HG02943 (cell line): ENCODE data around the gene TOLLIP.
"Not testable (repeated sequence)": the region's sequence is repeated elsewhere in the genome, so short reads cannot be mapped to it uniquely, and the experiment has no call there.

ENCODE experiments used
- ATAC-seq: cut with Tn5 transposase; IDR thresholded peaks from one replicate; pipeline ENCODE4 v1.9.1; 2021; ENCODE audit warnings: mild to moderate bottlenecking, low read depth, moderate library complexity; ENCODE audit not compliant: unreplicated experiment

The TOLLIP gene

DNA sequence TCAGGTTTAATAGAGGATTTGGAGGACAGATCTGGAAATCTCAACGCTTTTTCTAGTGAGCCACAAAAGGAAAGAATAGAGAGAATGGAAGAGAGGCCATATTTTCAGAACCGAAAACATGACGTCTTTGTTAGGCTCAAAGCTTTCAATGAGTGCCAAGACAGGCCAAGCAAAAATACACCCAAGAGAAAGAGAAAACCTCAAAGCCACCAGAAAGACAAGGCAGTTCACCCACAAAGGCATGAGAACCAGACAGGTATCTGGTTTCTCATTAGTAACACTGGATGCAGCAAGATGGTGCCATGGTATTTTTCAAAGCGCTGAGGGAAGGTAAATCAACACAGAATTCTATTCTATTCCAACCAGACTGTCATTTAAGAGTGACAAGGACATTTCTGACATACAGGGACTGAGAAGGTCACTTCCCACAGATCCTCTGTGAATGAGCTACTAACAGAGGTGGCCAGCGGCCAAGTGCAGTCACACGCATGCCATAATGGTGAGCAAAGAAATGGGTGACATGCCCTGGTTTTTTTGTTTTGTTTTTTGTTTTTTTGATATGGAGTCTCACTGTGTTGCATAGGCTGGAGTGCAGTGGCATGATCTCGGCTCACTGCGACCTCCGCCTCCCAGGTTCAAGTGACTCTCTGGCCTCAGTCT is 41.9 kb downstream of the TOLLIP start:
- ATAC-seq = no peak

DNA sequence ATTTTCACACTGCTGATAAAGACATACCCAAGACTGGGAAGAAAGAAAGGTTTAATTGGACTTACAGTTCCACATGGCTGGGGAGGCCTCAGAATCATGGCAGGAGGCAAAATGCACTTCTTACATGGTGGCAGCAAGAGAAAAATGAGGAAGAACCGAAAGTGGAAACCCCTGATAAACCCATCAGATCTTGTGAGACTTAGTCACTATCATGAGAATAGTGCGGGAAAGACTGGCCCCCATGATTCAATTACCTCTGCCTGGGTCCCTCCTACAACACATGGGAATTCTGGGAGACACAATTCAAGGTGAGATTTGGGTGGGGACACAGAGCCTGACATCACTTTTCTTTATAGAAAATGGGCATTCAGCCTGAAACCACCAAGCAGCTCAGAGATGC is 42.5 kb downstream of the TOLLIP start:
- ATAC-seq = not testable (repeated sequence)

DNA sequence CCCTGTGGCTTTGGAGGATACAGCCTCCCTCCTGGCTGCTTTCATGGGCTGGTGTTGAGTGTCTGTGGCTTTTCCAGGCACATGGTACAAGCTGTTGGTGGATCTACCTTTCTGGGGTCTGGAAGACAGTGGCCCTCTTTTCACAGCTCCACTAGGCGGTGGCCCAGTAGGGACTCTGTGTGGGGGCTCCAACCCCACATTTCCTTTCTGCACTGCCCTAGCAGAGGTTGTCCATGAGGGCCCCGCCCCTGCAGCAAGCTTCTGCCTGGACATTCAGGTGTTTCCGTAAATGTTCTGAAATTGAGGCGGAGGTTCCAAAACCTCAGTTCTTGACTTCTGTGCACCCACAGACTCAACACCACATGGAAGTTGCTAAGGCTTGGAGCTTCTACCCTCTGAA is 44.0 kb downstream of the TOLLIP start:
- ATAC-seq = not testable (repeated sequence)

DNA sequence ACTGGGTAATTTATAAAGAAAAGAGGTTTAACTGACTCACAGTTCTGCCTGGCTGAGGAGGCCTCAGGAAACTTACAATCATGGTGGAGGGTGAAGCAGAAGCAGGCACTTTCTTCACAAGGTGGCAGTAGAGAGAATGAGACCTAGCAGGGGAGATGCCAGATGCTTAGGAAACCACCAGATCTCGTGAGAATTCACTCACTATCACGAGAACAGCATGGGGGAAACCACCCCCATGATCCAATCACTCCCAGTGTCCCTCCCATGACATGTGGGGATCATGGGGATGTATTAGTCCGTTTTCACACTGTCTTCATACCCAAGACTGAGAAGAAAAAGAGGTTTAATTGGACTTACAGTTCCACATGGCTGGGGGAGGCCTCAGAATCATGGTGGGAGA is 45.0 kb downstream of the TOLLIP start:
- ATAC-seq = not testable (repeated sequence)

DNA sequence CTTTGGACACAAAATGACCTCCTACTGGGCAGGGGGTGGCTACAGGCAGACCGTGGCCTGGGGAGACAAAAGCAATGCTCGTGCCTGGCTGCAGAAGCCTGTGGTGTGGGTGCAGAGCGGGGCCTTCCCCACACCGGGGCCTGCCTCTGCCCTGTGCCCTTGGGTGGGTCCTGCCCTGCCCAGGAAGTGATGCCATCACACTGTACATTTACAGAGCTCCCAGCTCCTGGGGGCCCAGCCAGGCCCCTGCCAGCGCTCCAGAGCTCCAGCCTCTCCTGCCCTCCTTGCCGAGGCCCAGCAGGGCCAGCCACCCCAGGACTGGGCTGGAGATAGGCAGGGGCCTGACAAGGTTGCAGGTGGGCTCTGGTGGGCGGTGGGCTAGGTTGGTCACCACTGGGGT is 46.4 kb downstream of the TOLLIP start:
- no peak for ATAC-seq

DNA sequence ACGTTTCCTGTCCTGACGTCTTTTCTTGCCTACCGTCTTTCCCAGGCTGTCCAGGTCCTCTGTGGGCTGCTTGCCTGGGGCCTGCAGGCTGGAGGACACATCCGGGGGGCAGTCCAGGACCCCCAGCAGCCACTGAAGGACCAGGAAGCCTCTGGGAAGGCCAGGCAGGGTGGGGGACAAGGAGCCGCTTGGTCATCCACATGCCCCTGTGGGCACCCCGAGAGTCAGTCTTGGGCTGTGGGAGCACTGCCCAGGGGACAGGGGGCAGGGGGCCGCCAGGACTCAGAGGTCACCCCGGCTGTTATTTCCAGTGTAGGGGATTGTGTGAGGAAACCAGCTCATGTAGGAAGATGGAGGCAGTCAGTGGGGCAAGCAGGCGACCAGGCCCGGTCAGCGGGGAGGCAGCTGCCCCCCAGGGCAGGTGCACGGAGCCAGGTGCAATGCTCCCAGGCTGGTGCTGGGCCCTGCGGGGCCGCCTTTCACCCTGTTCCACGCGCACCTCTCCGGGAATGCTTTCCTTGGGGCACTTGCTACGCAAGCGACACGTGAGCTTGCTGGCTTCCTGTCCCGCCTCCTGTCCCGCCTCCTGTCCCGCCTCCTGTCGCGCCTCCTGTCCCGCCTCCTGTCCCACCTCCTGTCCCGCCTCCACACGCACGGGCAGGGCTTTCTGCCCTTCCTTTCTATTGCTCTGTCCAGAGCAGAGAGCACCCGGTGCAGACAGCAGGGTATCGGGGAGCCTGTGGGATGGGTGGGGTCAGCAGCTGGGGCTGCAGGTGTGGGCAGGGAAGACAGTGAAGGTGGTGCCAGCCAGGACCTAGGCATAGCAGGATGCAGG is 47.0 kb downstream of the TOLLIP start:
- ATAC-seq = no peak

DNA sequence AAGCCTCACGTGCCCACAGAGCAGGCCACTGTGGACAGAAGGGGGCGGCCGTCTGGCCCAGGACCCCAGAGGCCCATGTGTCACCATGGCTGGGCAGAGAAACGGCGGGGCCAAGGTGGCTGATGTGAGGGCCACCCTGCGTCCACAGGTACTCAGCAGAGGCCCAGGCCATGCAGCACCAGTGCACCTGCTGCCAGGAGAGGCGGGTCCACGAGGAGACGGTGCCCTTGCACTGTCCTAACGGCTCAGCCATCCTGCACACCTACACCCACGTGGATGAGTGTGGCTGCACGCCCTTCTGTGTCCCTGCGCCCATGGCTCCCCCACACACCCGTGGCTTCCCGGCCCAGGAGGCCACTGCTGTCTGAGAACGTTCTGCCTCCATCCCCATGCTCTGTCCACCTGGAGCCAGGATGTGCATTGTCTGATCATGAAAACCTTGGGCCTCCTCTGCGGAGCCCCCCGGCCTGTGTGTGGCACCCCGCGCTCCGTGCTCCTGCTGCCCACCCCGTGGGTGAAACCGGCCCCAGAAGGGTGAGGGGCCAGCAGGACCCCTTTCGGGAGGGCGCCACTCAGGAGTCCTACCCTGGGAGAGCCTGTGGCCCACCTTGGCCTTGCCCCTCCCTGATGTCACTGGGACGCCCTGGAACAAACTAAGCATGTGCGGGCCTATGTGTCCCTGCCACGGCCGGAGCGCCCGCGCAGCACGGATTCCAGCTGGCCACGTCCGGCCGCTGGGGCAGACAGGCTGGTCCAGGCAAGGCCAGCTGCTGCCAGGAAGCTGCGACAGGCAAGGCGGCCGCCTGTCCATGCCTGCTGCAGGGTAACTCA is 48.0 kb downstream of the TOLLIP start:
- ATAC-seq = no peak

DNA sequence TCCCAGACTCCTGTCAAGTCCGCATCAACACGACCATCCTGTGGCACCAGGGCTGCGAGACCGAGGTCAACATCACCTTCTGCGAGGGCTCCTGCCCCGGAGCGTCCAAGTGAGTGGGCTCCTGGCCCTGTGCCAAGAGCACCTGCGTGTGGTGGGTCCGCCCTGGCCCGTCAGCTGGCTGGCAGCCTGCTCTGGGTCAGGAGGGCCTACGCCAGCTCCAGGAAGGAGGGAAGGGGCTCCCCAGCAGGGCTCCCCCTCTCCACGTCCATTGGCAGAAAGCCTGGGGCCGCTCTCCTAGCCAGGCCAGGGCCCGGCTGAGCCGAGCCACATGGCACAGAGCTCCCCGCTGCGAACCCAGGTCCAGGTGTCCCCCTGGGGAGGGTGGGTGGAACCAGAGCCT is 48.8 kb downstream of the TOLLIP start:
- ATAC-seq = no peak

DNA sequence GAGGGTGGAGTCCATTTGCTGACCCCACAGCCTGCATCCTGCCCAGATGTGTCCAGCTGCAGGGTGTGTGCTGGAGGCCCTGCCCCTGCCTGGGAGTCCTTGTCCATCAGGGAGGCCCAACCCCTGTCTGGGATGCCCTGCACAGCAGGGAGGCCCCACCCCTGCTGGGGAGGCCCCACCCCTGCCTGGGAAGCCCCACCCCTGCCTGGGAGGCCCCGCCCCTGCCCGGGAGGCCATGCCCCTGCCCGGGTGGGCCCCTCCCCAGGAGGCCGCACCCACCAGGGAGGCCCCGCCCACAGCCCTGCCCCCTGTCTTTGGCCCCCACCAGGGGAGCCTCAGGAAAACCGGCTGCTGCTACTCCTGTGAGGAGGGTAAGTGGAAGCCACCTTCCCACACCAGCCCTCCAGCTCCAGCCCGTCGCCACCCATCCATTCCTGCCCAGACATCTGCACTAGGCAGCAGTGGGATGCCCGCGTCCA is 49.4 kb downstream of the TOLLIP start:
- no peak for ATAC-seq

DNA sequence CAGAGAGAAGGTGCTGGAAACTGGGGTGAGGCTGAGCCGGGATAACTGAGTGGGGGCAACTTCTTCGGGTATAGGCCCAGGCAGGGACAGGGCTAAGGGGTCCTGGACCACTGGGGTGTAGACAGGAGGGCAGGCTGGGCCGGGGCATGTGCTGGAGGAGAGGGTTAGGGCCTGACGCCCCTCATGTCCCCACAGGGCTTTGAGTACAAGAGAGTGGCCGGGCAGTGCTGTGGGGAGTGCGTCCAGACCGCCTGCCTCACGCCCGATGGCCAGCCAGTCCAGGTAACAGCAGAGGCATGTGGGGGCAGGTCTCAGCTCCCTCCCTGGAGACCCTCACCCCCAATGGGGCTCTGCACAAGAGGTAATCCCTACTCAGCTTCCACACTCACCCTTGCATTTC is 49.9 kb downstream of the TOLLIP start:
- no peak for ATAC-seq

DNA sequence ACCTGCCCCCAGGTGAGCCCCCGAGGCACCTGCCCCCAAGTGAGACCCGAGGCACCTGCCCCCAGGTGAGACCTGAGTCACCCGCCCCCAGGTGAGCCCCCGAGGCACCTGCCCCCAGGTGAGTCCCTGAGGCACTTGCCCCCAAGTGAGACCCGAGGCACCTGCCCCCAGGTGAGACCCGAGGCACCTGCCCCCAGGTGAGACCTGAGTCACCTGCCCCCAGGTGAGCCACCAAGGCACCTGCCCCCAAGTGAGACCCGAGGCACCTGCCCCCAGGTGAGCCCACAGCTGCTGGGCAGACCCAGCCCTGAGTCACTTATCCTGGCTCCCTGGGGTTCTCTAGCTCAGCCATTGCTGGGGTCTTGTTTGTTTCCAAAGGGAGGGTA is 50.4 kb downstream of the TOLLIP start:
- no peak for ATAC-seq

DNA sequence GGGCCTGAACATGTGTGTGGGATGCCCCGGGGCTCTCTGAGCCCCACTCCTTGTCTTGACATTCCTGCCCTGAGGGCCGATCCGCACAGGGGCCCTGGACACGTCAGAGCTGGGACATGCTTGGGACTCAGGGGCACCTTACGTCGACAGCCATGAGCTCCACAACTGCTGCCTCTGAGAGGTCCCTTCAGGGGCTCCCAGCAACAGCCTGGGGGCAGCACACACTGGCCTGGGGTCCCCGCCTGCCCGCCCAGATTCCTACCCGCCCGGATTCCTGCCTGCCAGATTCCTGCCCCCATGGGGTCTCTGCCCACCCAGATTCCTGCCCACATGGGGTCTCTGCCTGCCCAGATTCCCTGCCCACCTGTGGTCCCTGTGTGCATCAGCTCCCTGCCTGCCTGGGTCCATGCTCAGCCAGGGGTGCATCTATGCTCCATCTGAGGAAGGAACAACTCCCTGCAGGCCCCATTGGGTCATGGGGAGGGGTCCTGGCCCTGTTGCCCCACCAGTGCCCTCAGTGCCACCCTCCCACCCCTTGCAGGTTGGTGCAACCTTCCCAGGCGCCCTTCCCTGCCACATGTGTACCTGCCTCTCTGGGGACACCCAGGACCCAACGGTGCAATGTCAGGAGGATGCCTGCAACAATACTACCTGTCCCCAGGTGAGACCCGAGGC is 50.9 kb downstream of the TOLLIP start:
- ATAC-seq = no peak

DNA sequence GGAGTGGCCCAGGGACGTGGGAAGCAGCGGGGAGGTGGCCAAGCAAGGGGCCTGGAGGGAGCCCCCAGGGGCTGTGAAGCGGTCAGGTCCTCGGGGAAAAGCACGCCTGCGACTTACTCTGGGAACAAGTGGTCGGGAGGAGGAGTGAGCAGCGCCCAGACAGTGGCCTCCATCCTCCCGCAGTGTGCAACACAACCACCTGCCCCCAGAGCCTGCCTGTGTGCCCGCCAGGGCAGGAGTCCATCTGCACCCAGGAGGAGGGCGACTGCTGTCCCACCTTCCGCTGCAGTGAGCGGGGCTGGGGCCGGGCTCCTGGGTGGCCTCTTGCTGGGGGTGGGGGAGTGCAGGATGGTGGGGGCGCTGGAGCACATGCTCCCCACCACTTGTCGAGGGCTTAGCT is 51.5 kb downstream of the TOLLIP start:
- no peak for ATAC-seq

DNA sequence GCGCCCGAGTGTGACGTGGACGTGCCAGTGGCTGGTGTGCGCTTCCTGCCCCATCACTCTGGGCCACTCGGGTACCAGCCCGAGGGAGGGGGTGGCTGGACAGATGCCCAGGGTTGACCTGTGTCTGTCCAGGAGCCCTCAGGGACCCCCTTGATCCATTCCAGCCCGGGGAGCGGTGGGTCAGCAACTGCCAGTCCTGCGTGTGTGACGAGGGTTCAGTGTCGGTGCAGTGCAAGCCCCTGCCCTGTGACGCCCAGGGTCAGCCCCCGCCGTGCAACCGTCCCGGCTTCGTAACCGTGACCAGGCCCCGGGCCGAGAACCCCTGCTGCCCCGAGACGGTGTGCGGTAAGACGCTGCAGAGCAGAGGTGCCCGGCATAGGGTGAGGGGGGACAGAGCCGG is 52.1 kb downstream of the TOLLIP start:
- ATAC-seq = no peak

DNA sequence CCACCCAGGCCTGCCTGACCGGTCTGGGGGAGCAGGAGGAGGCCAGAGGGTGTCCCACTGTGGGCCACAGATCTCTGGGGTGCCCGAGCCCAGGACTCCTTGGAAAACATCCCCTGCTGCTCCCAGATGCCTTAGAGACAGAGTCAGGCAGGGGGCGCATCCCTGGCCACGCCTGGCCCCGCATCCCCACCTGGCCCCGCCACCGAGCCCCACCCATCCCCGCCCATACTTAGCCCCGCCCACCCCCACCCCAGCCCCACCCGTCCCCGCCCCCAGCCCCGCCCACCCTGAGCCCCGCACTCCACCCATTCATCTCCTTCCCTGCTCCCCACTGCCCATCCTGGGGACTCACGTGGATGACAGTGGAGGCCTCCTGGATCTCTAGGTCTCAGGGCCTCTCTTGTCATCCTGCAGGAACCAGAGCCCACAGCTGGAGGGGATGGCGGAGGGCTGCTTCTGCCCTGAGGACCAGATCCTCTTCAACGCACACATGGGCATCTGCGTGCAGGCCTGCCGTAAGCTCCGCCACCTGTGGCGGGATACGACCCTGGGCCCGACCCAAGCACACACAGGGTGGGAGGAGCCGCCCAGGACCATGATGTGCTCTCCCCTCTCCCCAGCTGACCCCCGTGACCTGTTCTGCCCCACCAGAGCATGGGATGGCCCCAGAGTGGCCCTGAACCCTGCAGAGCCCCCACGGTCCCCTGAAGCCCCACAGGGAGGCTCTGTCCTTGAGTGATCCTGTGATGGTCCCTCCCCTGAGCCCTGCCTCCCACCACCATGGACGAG is 53.0 kb downstream of the TOLLIP start:
- ATAC-seq = no peak

DNA sequence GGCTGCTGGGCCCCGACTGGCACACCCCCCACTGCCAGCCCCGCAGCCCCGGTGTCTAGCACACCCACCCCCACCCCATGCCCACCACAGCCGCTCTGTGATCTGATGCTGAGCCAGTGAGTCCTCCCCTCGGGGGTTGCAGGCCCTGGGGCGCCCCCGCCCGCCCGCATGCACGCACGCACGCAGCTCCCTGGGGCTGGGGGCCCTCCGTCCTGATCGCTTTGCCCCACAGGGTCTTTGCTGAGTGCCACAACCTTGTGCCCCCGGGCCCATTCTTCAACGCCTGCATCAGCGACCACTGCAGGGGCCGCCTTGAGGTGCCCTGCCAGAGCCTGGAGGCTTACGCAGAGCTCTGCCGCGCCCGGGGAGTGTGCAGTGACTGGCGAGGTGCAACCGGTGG is 54.3 kb downstream of the TOLLIP start:
- ATAC-seq = no peak

DNA sequence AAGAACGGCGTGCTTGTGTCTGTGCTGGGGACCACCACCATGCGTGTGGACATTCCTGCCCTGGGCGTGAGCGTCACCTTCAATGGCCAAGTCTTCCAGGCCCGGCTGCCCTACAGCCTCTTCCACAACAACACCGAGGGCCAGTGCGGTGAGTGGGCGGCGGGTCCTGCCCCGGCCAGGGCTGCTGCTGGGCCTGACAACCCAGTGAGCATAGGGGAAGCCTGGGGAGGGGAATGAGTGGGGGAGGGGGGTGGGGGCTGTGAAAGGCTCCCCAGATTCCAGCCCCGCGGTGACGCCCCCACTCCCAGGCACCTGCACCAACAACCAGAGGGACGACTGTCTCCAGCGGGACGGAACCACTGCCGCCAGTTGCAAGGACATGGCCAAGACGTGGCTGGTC is 54.7 kb downstream of the TOLLIP start:
- ATAC-seq = no peak

DNA sequence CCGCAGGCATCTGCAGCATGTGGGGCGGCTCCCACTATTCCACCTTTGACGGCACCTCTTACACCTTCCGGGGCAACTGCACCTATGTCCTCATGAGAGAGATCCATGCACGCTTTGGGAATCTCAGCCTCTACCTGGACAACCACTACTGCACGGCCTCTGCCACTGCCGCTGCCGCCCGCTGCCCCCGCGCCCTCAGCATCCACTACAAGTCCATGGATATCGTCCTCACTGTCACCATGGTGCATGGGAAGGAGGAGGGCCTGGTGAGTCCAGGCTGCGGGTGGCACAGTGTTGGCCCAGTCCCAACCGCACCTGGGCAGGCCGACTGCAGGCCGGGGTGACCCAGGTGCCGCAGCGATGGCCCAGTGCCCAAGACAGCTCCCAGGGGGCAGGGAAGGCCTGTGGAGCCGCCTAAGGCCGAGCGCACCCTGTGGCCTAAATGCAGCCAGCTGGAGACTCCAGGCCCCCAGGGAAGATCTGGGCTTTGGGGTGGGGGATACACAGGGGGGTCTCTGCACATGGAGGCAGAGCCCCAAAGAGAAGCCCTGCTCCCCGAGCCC is 55.3 kb downstream of the TOLLIP start:
- ATAC-seq = no peak

DNA sequence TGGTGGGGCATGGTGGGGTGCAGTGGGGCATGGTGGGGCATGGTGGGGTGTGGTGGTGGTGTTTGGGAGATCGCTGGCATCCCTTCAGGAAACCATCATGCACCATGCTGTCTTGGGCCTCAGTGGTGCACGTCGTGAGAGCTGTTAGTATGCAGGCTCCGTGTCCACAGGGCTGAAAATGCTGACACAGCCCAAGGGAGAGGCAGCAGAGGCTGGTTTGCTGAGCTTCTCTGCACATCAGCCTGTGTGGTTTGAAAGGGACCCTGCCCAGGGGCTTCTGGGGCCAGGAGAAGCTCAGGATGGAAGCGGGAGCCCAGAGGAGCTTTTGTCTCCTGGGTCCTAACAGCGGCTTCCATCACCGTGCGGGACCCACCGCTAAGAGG is 56.3 kb downstream of the TOLLIP start:
- ATAC-seq = no peak
